RCC 7860 (cell line): Measurements from ENCODE around the gene VMP1.
A peak's percentile ranks its signal among the peaks of the same experiment; 100 is the strongest.
"Not testable (repeated sequence)": the region's sequence is repeated elsewhere in the genome, so short reads cannot be mapped to it uniquely, and the experiment has no call there.

Experiments used
- DNase-seq: peaks from one replicate; pipeline ENCODE4 v3.0.0-alpha.2; 2015; ENCODE audit warnings: low spot score
- FAIRE-seq: peaks from 2 replicates; lab custom pipeline; 2012; peaks lifted over from hg19 to GRCh38; lab: Jason Lieb, UNC

The VMP1 gene

GRCh38 chr17:59853168-59853918 is 145.9 kb downstream of the VMP1 start:
- peak; percentile 35 for FAIRE-seq
- peak; percentile 84 for DNase-seq

DNA sequence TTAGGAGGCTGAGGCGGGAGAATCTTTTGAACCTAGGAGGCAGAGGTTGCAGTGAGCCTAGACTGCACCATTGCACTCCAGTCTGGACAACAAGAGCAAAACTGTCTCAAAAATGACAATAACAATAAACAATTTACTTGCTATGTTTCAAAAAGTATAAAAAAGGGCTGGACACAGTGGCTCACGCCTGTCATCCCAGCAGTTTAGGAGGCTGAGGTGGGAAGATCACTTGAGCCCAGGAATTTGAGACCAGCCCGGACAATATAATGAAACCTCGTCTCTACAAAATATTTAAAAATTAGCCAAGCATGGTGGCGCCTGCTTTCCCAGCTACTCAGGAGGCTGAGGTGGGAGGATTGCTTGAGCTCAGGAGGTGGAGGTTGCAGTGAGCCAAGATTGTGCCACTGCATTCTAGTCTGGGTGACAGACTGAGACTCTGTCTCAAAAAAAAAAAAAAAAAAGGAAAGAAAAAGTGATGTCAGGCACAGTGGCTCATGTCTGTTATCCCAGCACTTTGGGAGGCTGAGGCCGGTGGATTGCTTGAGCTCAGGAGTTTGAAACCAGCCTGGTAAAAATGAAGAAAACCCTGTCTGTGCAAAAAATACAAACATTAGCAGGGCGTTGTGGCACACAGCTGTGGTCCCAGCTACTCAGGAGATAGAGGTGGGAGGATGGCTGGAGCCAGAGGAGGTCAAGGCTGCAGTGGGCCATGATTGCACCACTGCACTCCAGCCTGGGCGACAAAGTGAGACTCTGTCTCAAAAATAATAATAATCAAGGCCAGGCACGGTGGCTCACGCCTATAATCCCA is 146.7 kb downstream of the VMP1 start:
- DNase-seq, FAIRE-seq: not testable (repeated sequence)

GRCh38 chr17:59856859-59857794 is 149.7 kb downstream of the VMP1 start:
- no peak for FAIRE-seq
- no peak for DNase-seq

GRCh38 chr17:59858167-59858816 is 150.8 kb downstream of the VMP1 start:
- DNase-seq (no peak), FAIRE-seq (no peak)

DNA sequence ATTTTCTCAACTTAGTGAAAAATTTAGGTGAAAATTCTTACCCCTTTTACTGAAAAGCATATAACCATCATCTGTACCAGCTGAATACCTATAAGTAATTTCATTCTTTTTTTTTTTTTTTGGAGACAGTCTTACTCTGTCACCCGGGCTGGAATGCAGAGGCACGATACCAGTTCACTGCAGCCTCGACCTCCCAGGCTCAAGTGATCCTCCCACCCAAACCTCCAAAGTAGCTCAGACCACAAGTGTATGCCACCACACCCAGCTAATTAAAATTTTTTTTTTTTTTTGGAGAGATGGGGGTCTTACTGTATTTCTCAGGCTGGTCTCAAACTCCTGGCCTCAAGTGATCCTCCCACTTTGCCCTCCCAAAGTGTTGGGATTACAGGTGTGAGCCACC is 151.5 kb downstream of the VMP1 start:
- DNase-seq (no peak), FAIRE-seq (no peak)

GRCh38 chr17:59859444-59860025 is 152.1 kb downstream of the VMP1 start:
- DNase-seq = peak; percentile 49

DNA sequence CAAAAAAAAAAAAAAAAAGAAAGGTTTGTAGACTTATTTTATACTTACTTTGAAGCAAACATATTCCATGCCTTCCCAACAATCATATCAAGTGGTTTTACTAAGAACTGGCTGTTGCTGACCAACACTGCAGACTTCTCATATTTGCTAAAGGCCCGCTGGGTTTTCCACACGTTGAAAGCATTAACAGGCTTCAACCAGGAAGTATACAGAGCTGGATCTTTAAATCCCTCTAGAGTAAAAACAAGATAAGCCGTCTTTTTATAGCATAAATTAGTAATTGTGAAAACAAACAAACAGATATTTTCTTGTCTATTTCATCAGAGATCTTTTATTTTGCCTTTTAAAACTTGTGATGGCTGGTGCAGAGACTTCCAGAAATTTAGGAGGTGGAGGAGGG is 156.2 kb downstream of the VMP1 start:
- DNase-seq = no peak
- no peak for FAIRE-seq

More at GRCh38 chr17:59859444-59860025, 152.1 kb downstream of the VMP1 start:
- FAIRE-seq = peak; percentile 73

DNA sequence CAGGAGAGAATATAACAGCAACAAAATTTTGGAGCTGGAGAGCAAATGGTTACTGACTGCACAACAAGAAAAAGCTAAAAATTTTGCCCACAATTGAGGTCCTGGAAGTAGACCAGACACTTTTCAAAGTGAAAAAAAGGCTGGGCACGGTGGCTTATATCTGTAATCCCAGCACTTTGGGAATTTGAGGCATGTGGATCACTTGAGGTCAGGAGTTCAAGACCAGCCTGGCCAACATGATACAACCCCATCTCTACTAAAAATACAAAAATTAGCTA is 162.4 kb downstream of the VMP1 start:
- FAIRE-seq = no peak
- DNase-seq = no peak

- FAIRE-seq (no peak), DNase-seq (no peak)
Observed at GRCh38 chr17:59870482-59870881, 163.0 kb downstream of the VMP1 start.

GRCh38 chr17:59872351-59872750 is 164.9 kb downstream of the VMP1 start:
- FAIRE-seq = no peak

GRCh38 chr17:59873414-59873813 is 166.0 kb downstream of the VMP1 start:
- FAIRE-seq, DNase-seq: not testable (repeated sequence)

More at GRCh38 chr17:59872351-59872750, 164.9 kb downstream of the VMP1 start:
- DNase-seq = no peak

DNA sequence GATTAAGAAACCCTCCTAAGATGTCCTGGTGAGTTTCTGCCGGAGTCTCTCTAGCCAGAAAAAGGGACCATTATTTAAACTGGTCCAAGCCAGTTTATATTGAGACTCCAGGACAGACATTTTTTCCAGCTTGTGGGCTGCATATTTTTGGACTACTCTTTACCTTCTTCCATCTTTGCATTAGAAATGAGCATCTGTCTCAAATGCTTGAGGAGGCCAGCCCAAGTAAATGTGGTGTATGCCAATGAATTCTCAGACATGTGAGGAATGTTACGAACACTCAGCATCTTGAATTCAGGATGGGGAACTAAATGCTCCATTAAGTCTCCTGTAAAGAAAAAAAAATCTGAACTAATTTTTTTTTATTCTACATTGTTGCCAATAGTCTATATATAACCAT is 166.9 kb downstream of the VMP1 start:
- FAIRE-seq (no peak), DNase-seq (no peak)

DNA sequence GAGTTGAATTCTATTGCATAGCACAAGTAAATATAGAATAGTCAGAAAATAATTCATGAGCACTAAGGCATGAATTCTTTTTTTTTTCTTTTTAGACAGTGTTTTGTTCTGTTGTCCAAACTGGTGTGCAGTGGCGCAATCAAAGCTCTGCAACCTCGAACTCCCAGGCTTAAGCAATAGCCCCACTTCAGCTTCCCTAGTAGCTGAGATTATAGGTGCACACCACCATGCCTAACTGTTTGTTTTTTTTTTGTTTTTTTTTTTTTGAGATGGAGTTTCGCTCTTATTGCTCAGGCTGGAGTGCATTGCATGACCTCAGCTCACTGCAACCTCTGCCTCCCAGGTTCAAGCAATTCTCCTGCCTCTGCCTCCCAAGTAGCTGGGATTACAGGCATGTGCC is 168.7 kb downstream of the VMP1 start:
- FAIRE-seq (no peak), DNase-seq (no peak)

DNA sequence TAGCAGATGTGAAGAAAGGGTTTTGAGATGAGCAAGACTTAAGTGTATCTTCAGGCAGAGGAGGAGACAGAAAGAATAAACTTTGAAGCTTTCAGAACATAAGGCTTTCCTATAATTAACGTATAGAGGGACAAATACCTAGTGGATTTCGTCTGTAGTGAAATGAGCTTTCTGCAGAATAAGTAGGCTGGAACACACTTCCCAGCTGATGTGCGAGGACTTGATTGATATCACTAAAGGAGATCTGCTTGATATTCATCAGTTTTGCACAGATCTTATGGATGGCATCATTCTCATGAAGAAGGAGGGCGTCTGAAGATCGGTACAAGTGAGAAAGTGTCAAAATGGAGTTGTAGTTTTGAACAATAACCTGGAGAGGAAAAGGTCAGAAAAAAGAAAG is 170.5 kb downstream of the VMP1 start:
- DNase-seq = no peak

GRCh38 chr17:59878624-59879023 is 171.2 kb downstream of the VMP1 start:
- FAIRE-seq (no peak), DNase-seq (no peak)

More for the DNA sequence above, 170.5 kb downstream of the VMP1 start:
- no peak for FAIRE-seq

- DNase-seq (no peak), FAIRE-seq (no peak)
Observed at GRCh38 chr17:59884861-59885260, 177.4 kb downstream of the VMP1 start.

GRCh38 chr17:59888145-59888750 is 180.8 kb downstream of the VMP1 start:
- FAIRE-seq = no peak

GRCh38 chr17:59890720-59891119 is 183.3 kb downstream of the VMP1 start:
- DNase-seq (no peak), FAIRE-seq (no peak)

More at GRCh38 chr17:59888145-59888750, 180.8 kb downstream of the VMP1 start:
- no peak for DNase-seq
